Dermis blood vessel endothelial cell (primary cell): ENCODE data around the gene ANKMY2. TPM values are rescaled to one million over a fixed set of nuclear protein-coding genes. Genes with fewer than 3 reads are reported as not detected.
"Not testable (repeated sequence)": the region's sequence is repeated elsewhere in the genome, so short reads cannot be mapped to it uniquely, and the experiment has no call there.

ENCODE experiments used
- DNase-seq: peaks from one replicate; pipeline ENCODE4 v3.0.0; 2010
- total RNA-seq: library from RNA; depleted of rRNA; stranded (reverse); fragments of >200 nt; gene quantifications from 2 replicates; pipeline ENCODE4 v1.2.3, GENCODE V29; 2014

ANKMY2 gene
- total RNA-seq, 1 donor from 2014 or later = 14.6 TPM

DNA sequence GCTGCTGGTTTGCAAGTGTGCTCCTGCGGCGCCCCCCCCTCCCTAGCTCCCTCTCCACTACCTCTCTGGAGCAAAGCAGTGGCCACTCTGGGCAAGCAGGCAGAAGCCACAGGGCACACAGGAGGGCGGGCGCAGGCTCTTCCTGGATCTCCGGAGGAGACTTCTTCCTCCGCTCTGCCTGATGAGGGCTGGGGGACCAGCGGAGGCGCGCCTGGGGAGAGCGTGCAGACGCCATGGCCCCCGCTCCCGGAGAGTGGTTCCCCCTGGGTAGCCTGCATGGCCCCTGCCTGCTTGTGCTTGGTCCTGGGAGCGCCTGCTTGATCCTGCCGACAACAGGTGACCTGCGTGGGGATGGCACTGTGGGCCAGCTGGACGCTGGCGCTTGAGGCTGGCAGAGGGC lies 29.0 kb downstream of the ANKMY2 start:
- DNase-seq = no peak

DNA sequence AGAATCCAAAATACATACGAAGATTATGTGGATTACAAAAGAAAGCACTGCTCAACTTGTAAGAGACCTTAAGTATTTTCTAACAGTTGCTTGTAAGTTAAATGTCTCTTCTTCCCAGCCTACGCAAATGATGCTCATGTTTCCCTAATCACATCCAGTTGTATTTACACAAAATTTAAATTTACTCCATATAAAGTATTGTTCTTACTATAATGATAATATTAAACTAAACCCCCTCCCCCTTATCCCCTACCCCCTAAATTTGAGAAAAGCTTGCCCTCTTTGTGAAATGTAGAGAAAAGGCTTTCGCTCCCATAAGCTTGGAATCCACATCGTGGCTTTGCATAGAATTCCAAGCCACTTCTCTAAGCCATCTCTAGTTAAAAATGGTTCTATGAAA lies 29.4 kb downstream of the ANKMY2 start:
- DNase-seq = no peak

DNA sequence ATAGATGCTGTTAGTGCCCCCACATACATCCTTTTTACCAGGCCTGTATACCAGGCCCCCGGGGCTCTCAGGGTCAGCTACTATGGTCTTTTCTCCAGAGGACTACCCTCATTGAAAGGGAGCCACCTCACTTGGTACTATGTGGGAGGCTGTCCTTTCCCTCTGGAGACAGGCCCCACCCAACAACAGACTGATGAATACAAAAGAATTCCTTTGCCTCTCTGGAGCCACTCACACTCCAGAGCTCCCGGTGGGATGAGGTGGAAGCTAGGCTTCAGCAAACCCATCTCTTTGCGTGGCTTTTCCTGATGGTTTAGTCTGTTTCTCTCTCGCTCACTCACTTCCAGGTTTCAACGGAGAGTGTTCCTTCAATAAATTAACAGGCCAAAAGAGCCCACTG lies 30.3 kb downstream of the ANKMY2 start:
- no peak for DNase-seq

DNA sequence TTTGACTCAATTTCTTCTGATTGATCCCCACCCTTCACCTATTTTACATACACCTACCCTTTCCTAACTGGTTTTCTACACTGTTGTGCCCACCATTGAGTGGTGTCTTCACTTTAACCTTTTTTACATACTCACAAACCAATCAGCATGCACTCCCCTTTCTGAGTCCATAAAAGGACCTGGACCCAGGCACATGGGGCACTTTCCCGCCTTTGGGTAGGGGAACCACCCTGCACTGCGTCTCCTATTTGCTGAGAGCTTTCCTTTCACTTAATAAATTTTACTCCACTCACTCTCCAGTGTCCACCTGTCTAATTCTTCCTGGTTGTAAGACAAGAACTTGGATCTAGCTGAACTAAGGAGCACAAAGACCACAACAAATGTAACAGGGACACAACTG lies 33.8 kb downstream of the ANKMY2 start:
- no peak for DNase-seq

DNA sequence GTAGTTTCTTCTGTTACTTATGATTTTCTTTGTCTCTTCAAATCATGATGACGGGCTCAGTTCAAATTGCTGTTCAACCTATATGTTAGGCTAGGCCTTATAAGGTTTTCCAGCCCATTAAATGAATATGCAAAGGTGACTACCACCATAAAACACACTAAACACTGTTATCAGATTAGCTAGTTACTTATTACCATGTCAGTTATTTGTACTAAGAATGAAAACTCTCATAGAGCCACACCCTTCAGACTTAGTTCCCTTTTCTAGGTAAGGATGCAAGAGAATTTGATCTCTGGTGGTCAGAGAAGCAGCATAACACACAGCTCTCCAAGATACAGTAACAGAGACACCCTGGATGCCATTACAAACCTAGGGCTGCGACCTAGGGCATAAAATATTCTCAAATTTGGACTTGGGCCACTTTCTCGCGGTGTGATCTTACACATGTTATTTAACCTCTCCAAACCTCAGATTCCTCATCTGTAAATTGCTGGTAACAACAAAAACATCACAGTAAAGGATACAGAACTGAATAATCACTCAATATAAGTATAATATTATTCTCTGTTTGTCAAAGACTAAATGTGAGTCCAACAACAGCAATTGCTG lies 35.6 kb downstream of the ANKMY2 start:
- DNase-seq = no peak

DNA sequence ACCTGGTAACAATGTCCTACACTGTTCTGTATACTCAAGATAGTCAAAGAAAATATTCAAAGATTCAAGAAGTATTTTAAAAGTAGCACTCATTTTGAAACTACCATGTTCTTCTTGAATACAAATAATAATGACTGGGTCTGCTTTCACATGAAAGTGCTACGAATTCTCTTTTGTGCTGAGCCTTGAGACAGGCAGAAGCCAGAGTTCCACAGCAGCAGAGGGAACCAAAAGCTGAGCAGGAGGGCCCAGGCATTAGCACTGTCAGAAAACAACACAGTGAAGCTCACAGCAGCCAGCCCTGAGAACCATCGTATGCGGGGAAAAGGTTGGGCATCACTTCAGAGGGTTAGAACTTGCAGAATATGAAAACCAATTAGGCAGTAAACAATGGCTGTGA lies 38.9 kb downstream of the ANKMY2 start:
- no peak for DNase-seq

DNA sequence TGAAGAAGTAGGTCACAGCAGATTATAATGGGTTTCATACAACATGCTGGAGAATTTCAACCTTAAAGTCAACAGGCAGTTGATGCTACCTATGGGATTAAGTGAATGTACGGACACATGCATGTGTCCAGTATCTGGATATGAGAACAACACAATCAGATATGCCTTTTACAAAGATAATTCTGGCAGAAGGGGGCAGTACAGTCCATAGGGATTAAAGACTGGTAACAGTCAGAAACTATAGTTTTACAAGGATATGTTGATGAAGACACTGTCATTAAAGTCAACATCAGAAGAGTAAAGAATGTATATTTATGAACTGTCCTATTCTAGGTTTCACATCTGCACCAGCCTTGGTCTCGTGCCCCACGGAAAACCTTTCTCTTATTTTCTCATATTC lies 41.5 kb downstream of the ANKMY2 start:
- DNase-seq = peak; percentile 33

DNA sequence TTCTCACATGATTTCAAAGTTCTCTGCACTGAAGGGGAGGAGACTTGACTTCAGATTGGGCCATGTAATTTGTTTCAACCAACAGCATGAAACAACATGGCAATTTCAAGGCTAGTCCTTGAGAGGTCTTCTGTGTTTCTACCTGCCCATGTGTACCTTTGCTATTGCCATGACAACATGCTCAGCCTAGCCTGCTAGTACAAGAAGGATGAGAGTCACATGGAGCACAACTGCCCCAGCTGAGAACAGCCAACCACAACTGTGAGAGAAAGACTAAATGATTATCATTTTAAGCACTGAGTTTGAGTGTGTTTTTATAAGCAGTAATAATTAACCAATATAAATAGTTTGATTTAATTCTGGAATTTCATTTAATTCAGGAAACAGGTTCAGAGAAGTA lies 41.9 kb downstream of the ANKMY2 start:
- DNase-seq = no peak

DNA sequence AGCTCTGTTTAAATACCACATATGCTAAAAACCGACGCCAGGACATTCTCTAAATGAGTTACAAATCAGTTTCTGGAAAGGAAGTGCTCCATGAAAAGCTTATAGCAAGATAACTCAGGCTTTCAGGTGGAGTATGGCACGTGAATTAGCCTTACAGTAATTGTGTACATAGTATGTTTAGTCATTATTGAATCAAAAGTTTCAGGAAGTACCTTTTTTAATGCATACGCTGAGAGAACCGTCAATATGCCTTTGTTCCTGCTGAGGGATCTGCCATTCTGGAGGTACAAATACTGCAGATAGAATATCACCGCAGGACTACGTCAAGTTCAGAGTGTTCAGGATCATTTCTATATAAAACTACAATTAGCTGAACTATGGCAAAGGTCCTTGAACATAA lies 45.7 kb downstream of the ANKMY2 start:
- no peak for DNase-seq

DNA sequence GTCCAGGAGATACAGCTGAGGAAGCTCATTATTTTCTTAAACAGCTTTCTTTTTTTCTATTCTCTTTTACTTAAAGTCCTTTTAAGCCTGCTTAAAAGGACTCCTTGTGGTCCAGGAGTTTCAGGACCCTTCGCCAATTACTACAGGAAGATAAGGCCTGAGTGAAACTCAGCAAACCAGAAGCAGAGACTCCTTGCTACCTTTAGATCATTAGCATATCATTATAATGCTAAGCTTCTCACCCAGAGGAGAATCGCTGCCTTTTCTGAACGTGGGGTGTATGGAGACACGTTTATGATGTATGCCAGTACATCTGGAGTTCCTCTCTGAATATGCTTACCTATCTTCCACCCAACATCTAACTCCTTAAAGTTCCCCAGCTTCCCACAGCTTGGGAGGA lies 47.5 kb downstream of the ANKMY2 start:
- no peak for DNase-seq

DNA sequence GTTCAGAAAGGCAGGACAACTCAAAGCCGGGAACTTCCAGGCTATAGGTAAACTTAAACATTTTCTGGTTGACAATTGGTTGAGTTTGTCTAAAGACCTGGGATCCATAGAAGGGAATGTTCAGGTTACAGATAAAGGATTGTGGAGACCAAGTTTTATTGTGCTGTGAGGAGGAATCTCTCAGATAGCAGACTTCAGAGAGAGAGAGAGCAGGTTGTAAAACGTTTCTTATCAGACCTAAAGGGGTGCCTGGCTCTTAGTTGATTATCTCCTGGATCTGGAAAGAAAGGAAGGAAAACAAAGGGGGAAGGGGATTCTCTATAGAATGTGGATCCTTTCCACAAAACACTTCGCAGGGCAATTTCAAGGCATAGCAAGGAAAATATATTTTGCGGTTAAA lies 50.0 kb downstream of the ANKMY2 start:
- DNase-seq = not testable (repeated sequence)

DNA sequence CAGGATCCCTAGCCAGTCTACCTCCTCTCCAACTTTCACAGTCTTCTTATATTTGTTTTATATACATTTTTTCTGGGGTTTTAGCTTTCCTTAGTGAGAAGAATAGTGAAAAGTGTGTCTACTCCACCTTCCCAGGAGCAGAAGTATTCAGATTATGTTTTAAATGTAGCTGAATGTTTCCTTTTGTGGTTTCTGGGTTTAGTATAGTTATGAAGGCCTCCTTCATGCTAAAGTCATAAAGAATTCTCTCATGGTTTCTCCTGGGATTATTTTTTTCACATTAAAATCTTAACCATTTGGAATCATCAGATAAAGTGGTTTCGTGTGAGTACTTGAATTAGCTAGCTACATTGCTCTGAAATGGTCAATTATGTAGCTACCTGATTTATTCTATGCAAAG lies 50.9 kb downstream of the ANKMY2 start:
- DNase-seq = no peak

DNA sequence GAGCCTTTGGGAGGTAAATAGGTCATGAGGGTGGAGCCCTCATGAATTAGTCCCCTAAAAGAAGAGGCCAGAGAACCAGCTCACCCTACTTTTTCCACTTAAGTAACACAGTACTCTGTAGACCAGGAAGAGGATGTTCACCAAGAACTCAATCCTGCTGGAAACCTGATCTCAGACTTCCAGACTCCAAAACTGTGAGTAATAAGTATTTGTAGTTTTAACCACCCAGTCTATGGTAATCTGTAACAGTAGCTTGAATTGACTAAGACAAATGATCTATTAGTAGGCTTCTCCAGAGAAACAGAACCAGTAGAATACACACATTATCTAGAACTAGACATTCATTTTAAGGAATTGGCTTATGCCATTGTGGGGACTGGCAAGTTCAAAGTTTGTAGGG lies 51.5 kb downstream of the ANKMY2 start:
- no peak for DNase-seq

DNA sequence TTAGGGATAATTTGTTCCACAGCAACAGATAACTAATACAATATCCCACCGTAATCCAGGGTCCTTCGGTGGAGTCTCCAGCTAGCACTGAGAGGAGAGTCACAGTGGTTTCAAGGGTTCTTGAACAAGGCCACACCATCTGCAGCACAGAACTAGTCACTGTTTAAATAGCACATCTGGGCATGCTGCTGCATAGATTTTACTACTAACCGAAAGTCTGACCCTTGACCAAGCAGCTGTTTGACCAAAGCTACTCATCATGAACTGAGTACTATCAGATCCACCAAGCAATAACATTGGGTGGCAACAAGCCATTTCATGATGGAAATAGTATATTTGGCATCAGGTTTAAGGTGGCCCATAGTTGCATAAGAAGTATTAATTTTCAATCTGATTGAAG lies 53.2 kb downstream of the ANKMY2 start:
- no peak for DNase-seq

DNA sequence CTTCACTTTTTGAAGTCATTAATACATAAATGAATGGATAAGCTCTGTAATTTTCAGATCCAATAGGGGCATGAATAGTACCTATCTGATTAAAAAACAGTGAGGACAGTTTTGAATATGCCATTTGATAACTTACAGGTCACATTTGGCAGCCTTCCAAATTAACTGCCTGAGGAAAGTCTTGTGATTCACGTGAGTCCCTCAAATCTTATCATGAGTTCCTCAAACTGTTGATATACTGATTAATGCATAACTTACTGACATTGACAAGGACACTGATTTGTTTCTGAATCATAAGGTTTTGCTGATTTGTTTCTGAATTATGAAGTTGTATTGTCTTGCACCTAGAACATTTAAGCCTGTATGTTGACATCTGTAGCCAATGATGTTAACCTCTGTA lies 55.1 kb downstream of the ANKMY2 start:
- peak; percentile 44 for DNase-seq

DNA sequence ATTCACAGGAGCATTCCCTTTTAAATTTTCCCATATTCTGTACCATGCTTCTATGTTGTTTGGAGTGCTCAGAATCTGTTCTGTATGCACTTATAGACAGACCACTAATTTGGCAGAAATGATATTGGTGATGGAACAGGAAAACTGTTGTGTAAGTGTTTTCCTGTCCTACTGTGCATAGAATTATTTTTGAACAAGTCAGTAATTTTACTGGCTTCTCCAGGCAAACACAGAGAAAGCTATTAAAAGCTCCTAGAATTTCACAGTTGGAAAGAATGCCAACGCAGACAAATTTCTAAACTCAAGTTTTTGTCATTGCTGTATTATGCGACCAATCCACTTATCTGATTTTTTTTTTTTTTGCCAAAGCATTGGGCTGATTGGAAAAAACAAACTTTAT lies 55.7 kb downstream of the ANKMY2 start:
- no peak for DNase-seq

DNA sequence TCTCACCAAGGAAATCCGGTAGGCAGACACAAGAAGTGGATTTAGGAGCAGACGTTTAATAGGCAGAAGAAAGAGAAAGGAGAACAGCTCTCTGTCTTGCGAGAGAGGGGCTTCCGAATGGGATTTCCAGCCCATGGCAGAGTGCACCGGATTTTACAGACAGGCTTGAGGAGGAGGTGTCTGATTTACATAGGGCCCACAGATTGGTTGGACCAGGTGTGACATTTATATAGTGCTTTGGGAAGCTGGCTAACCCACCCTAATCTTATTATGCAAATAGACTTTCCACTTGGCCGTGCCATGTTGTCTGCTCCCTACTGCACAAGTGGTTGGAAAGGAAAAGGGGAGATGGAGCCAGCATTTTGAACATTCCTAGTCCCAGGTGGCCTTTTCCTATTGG lies 57.8 kb downstream of the ANKMY2 start:
- DNase-seq = no peak

DNA sequence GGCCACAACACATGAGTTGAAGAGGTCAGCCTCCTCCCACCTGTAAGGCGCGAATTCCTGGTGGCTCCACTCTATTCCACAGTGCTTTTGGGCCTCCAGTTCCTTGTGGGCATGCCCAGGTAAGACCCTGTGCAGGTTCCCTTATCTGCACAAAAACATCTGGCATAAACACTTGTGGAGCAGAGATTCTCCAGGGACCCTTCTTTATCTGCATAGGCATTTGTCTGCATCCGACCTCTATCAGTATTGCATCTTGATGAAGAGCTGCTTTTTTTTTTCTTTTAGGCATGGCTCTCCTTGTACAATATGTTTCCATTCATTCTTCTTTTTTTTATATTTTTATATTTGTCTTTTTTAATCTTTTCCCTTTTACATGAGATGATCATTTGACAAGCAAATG lies 58.4 kb downstream of the ANKMY2 start:
- no peak for DNase-seq

DNA sequence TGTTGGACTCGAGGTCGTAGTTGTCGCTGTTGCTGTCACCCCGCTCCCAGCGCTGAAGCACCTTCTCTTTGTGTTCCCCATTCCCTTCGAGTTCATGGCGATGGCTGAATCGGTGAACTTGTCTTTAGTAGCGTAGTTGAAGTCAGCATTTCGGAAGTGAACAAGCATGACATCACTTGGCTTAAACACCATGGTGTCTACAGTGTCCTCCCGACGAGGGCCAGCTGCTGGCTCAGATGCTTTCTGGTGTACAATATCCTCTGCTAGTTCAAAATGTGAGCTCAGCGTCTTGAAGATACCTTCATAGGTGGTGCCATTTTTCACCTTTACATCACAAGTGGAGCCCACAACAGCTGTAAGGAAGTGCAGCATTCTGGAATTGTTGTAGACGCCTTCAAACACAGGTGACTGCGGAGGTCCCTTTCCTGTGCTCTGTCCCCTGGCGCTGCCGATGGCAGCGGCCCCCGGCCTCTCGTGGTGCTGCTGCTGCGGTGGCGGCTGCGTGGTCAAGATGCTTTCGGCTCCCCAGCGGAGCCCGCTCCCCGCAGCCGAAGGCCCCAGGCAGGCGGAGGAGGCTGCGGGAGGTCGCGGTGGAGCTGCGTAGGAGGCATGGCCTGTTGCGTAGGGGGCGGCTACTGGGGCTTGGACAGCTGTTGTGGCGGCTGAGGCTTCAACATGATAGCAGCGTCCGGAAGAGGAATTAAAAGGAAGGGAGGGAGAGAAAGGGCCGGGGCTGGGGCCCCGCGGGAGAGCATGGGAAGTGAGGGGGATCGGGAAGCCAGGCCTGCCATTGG lies 59.3 kb downstream of the ANKMY2 start:
- no peak for DNase-seq

DNA sequence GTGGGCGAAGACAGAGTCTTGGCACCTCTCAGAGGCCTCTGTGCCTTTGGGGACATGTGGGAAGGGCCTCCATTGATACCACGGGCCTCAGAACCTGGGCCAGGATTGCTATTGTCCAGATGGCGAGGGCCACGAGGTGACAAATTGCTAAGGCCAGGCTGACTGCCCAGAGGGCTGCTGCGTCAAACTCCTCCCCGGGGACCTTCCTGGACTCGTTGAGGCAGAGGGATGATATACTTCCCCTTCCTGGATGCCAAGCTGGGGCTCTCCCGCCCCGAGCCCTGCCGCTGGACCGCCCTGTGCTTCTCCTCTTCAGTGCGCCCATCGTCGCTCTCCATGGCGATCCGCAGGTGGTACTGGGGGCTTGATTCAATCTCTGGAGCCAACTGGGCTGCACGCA lies 60.0 kb downstream of the ANKMY2 start:
- no peak for DNase-seq

DNA sequence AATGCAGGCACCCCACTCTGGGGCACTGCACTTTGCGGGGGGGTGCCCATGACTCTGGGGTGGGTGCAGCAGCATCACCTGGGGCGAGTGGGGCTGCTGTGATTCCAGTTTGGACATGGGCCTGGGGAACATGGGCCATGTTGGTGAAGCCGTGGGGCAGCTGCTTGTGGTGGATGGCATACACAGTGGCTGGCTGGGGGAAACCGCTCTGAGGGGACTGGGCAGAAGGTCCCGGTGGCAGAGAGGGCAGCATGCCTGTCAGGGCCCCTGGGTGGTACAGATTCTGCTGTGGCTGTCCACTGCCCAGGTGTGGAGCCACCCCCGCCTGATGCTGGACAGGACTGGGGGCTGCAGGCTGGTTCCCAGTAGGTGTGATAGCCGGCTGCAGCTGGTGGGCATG lies 61.7 kb downstream of the ANKMY2 start:
- no peak for DNase-seq

DNA sequence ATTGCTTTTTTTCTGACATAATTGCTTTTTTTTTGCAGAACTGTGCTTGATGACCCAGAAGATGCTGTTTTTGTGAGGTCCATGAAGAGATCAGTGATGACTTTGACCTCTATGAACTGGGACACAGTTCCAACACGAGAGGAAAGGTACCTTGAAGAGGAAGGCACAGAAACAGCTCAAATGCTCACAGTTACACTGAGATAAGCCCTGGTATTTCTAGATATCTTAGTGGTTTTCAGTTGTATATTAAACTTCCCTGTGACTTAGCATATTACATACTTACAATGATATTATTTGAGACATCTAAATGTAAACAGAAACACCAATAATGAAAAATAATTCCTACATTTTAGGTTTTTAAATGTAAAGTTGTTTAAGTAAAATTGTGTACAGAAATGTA lies 64.3 kb downstream of the ANKMY2 start:
- no peak for DNase-seq

DNA sequence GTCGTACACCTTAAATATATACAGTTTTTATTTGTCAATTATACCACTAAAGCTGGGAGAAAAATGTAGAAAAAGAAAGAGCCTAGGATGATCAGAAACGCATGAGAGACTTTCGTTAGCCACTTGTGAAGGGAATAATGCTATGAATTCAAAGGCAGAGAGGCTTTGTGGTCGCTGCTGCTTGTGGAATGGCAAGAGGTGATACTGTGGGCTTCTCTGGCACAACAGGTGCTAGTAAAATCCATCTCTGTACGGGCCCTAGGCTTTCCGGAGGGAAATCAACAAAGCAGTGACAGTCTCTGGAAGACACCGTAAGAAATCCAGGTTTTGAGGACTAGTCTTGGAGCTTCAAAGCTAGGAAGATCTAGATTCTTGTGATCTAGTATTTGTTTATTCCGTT lies 66.3 kb downstream of the ANKMY2 start:
- no peak for DNase-seq

DNA sequence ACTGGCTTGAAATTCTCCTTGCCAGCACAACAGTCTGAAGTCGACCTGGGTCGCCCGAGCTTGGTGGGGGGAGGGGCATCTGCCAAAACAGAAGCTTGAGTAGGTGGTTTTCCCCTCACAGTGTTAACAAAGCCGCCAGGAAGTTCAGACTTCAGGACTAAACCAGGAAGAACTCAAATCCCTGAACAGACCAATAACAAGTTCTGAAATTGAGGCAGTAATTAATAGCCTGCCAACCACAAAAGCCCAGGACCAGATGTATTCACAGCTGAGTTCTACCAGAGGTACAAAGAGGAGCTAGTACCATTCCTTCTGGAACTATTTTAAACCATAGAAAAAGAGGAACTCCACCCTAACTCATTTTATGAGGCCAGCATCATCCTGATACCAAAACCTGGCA lies 73.6 kb downstream of the ANKMY2 start:
- no peak for DNase-seq

DNA sequence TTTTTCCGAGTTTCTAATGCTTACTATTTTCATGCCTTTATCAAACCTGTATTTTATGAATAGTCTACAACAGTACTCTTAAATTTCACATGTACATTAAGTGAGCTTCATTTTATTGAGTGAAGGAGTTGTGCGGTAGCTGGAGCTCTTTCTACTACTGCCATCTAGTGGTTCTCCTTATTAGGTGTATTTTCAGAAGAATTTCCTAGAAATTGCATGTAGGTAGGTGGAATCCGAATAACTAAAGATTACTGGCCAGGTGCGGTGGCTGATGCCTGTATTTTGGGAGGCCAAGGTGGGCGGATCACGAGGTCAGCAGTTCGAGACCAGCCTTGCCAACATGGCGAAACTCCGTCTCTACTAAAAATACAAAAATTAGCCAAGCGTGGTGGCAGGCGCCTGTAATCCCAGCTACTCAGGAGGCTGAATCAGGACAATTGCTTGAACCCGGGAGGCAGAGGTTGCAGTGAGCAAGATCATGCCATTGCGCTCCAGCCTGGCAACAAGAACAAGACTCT lies 80.6 kb downstream of the ANKMY2 start:
- peak; percentile 70 for DNase-seq
